ENCODE results near the gene SLC2A6. TPM values are rescaled to one million over a fixed set of nuclear protein-coding genes. Genes with fewer than 3 reads are reported as not detected.

SLC2A6 gene
- total RNA-seq, 1 donor from 2014 or later, result 4.1 TPM

DNA sequence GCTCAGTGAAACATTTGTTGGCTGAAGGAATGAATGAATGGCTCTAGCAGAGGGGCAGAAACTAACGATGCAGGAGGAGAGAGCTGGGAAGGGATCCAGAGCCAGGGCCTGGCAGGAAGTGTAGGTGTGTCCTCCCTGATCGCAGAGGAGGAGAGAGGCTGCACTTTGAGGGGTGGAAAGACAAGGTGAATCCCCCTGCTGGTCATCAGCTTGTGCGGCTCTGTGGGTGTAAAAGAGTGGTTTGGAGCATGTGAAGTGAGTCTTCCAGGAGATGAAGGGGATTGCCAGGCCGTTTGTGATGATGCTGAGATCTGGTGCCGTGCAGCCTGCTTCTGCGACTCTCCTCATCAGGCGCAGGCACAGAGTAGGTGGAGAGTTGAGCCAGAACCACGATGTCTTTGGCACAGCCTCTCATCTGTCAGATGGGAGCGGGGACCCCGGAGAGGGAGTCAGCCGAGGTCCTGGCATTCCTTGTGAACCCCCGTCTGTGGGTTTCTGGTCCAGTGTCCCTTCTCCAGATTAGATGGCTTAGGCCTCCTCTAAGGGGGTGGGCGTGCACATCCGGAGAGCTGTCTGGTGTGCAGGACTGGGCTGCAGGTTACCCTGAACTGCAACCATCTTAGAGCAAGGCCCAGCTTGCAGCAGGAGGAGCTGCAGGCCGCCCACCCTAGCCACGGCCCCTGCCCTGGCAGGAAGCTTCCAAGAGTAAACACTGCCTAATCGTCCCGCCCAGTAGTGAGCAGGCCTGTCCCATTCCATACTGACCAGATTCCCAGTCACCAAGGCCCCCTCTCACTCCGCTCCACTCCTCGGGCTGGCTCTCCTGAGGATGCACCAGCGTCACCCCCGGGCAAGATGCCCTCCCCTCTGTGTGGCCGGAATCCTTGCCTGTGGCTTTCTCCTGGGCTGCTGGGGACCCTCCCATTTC lies 57.0 kb downstream of the SLC2A6 start, which contains the start of gene ADAMTS13:
Gene ADAMTS13 (plus strand): TSS at position 753 of the 928 bp plus-strand sequence. CDS start 77 bp downstream, at position 830.
- intact Hi-C loops (cut with micrococcal nuclease), result no loop called here
- peaks cover 6% of the 10 kb centered on the region for H3K27me3 Mint-ChIP-seq (ENCODE audit: insufficient read depth)
- H3K36me3 Mint-ChIP-seq (ENCODE audit: low read depth), result no peaks in the 10 kb centered on the region
- no peaks in the 10 kb centered on the region for H3K9me3 Mint-ChIP-seq
- peak within 1 kb of the TSS; percentile 25 for H3K4me3 Mint-ChIP-seq
- peak within 1 kb of the TSS; percentile 49 for H3K27ac Mint-ChIP-seq
- H3K4me1 Mint-ChIP-seq (ENCODE audit: low read depth), result peaks cover 27% of the 10 kb centered on the region
- DNase-seq (ENCODE audit: low spot score), result peak; percentile 26

Other genes starting within 250 kb of the SLC2A6 start
- 0.34 and 0.60 TPM in 2 replicates for gene ABO, start 203.9 kb downstream of the SLC2A6 start, total RNA-seq
- 29.0 and 29.8 TPM in 2 replicates for gene SURF6, start 142.9 kb downstream of the SLC2A6 start, total RNA-seq
- 37.9 and 40.5 TPM in 2 replicates for gene MED22, start 131.0 kb downstream of the SLC2A6 start, total RNA-seq
- 2,401 and 2,463 TPM in 2 replicates for gene RPL7A, start 130.9 kb downstream of the SLC2A6 start, total RNA-seq
- 36.3 and 37.7 TPM in 2 replicates for gene SURF1, start 122.6 kb downstream of the SLC2A6 start, total RNA-seq
- 28.6 and 30.9 TPM in 2 replicates for gene SURF2, start 122.5 kb downstream of the SLC2A6 start, total RNA-seq
- gene SURF4, start 103.0 kb downstream of the SLC2A6 start, total RNA-seq, result 236 and 242 TPM in 2 replicates
- 0.64 and 1.5 TPM in 2 replicates for gene STKLD1, start 102.7 kb downstream of the SLC2A6 start, total RNA-seq
- 42.5 and 43.8 TPM in 2 replicates for gene REXO4, start 61.1 kb downstream of the SLC2A6 start, total RNA-seq
- 1.2 and 1.7 TPM in 2 replicates for gene ADAMTS13, start 56.7 kb downstream of the SLC2A6 start, total RNA-seq
- gene CACFD1, start 19.1 kb downstream of the SLC2A6 start, total RNA-seq, result 1.0 and 1.1 TPM in 2 replicates
- gene MYMK, start 45.9 kb upstream of the SLC2A6 start, total RNA-seq, result not detected in 2 replicates
- not detected in 2 replicates for gene ADAMTSL2, start 55.6 kb upstream of the SLC2A6 start, total RNA-seq
- not detected in 2 replicates for gene FAM163B, start 130.3 kb upstream of the SLC2A6 start, total RNA-seq
- not detected in 2 replicates for gene DBH, start 157.3 kb upstream of the SLC2A6 start, total RNA-seq